K562 (cell line): ENCODE measurements around the gene HNRNPA3. TPM values are rescaled to one million over a fixed set of nuclear protein-coding genes. Genes with fewer than 3 reads are reported as not detected.

Source experiments
- ARID1B ChIP-seq: fragments of 450-650 bp; IDR thresholded peaks from 2 replicates; pipeline ENCODE4 v1.6.1; 2016; ENCODE audit warnings: antibody characterized with exemption, mild to moderate bottlenecking, inconsistent platforms
- BMI1 ChIP-seq: fragments of 150-350 bp; IDR thresholded peaks from 2 replicates; pipeline ENCODE4 v1.6.1; 2014; ENCODE audit warnings: low read length
- BRF2 ChIP-seq: IDR thresholded peaks from 3 replicates; pipeline ENCODE4 v1.6.1; 2011; ENCODE audit warnings: borderline replicate concordance, mild to moderate bottlenecking; ENCODE audit not compliant: insufficient read length, insufficient read depth
- ETS1 ChIP-seq: conservative IDR thresholded peaks from 2 replicates; pipeline ENCODE4 v1.6.1; 2011; ENCODE audit warnings: low read depth, mild to moderate bottlenecking, low read length; ENCODE audit not compliant: control insufficient read depth
- ETV1 ChIP-seq: fragments of 450-650 bp; conservative IDR thresholded peaks from 2 replicates; pipeline ENCODE4 v1.6.1; 2016; ENCODE audit warnings: missing genetic modification characterization, control low read depth, low read depth, missing compliant biosample characterization
- HDAC6 ChIP-seq: IDR thresholded peaks from 2 replicates; pipeline ENCODE4 v1.6.1; 2012; ENCODE audit warnings: low read depth, mild to moderate bottlenecking, control low read depth, inconsistent platforms, low read length, moderate library complexity
- HDGF ChIP-seq: fragments of 450-650 bp; IDR thresholded peaks from 2 replicates; pipeline ENCODE4 v1.6.1; 2016
- JUND ChIP-seq, 2 experiments: IDR thresholded peaks; 2 replicates in 1 of 2; 3 replicates in 1 of 2; pipeline ENCODE4 v1.6.1; 2011; ENCODE audit warnings: borderline replicate concordance in 2 of 2, low read depth in 2 of 2, low read length in 2 of 2, improper control_type of control experiment in 1 of 2, missing biosample characterization in 1 of 2, missing genetic modification characterization in 1 of 2, missing genetic modification reagents in 1 of 2
- MBD1 ChIP-seq: fragments of 250-450 bp; sonication (Bioruptor Pico); IDR thresholded peaks from 2 replicates; pipeline ENCODE4 v1.8.0; 2022; ENCODE audit warnings: inconsistent platforms
- MBD2 ChIP-seq: sonication (generic); IDR thresholded peaks from 2 replicates; pipeline ENCODE4 v1.6.1; 2016; ENCODE audit warnings: low read depth, borderline replicate concordance
- MXI1 ChIP-seq: IDR thresholded peaks from 2 replicates; pipeline ENCODE4 v1.6.1; 2011; ENCODE audit warnings: low read depth, mild to moderate bottlenecking, improper control_type of control experiment, low read length
- NCOR1 ChIP-seq: fragments of 450-650 bp; IDR thresholded peaks from 2 replicates; pipeline ENCODE4 v1.6.1; 2016; ENCODE audit warnings: mild to moderate bottlenecking, moderate library complexity
- NR0B1 ChIP-seq: fragments of 450-650 bp; IDR thresholded peaks from one replicate; pipeline ENCODE4 v1.6.1; 2018; ENCODE audit warnings: mild to moderate bottlenecking, moderate library complexity; ENCODE audit not compliant: partially characterized antibody
- TEAD4 ChIP-seq, 2 experiments: sonication (generic) in 1 of 2; formaldehyde crosslinking in 1 of 2; IDR thresholded peaks; 2 replicates each; pipeline versions ENCODE4 v1.6.1 to v1.8.0; 2012 to 2022; ENCODE audit warnings: borderline replicate concordance in 1 of 2, inconsistent platforms in 1 of 2, low read length in 1 of 2, mild to moderate bottlenecking in 1 of 2, missing genetic modification reagents in 1 of 2
- ZFPM2 ChIP-seq: fragments of 250-450 bp; sonication (Bioruptor Pico); IDR thresholded peaks from 2 replicates; pipeline ENCODE4 v1.5.1; 2022; ENCODE audit warnings: mild to moderate bottlenecking
- polyA plus RNA-seq, 8 experiments: library from polyadenylated mRNA; depleted of rRNA in 4 of 8; stranded (reverse) in 5 of 8; unstranded in 3 of 8; fragments of >200 nt; fragmentation: Nextera tagmentation in 2 of 8; fragmentation: Illumina TruSeq in 1 of 8; extraction: Ambion mirVana in 2 of 8; extraction: Trizol in 1 of 8; gene quantifications; 2 replicates each; pipeline versions ENCODE4 v1.2.1 to v1.2.3, GENCODE V29; 2011 to 2014; ENCODE audit warnings: inconsistent platforms in 1 of 8, missing spikeins in 1 of 8
- total RNA-seq, 7 experiments: library from RNA; depleted of rRNA in 6 of 7; stranded (reverse); fragments of >200 nt in 6 of 7; fragmentation: Illumina TruSeq in 2 of 7; extraction: Trizol in 2 of 7; gene quantifications; 2 replicates each; pipeline versions ENCODE4 v1.2.1 to v1.2.3, GENCODE V29; 2011 to 2021; ENCODE audit warnings: low replicate concordance in 1 of 7
- TF ChIP-seq, protein P1 (sequence below): fragments of 450-650 bp; IDR thresholded peaks from 2 replicates; pipeline ENCODE4 v1.6.1; 2017; ENCODE audit warnings: mild to moderate bottlenecking, moderate library complexity
- TF ChIP-seq, protein P2 (sequence below): fragments of 250-450 bp; sonication (Bioruptor Pico); IDR thresholded peaks from 2 replicates; pipeline ENCODE4 v1.4.0; 2020; ENCODE audit warnings: borderline replicate concordance

The HNRNPA3 gene
- total and polyA plus RNA-seq, 9 of the 15 experiments (the other 6 are each of a cell fraction or from before 2014, with no cell fraction given) = 72.8 to 428 (median 192) TPM

- no peak for TF ChIP-seq NR0B1
- TF ChIP-seq MBD1 (CRISPR knock-in tag) = 0 out of 2 replicates have a peak, but pooled peaks have one; percentile 36
- TF ChIP-seq, protein P1, sequence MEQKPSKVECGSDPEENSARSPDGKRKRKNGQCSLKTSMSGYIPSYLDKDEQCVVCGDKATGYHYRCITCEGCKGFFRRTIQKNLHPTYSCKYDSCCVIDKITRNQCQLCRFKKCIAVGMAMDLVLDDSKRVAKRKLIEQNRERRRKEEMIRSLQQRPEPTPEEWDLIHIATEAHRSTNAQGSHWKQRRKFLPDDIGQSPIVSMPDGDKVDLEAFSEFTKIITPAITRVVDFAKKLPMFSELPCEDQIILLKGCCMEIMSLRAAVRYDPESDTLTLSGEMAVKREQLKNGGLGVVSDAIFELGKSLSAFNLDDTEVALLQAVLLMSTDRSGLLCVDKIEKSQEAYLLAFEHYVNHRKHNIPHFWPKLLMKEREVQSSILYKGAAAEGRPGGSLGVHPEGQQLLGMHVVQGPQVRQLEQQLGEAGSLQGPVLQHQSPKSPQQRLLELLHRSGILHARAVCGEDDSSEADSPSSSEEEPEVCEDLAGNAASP = no peak
- TF ChIP-seq ETS1 = no peak
- TF ChIP-seq ARID1B = peak; percentile 93
- peak; percentile 95 for TF ChIP-seq JUND (IDR thresholded peaks at IDR 0.05; ENCODE audit: borderline replicate concordance, low read depth, low read length)
- peak; percentile 93; the same call in 2 of the 3 replicates for TF ChIP-seq JUND (tag; IDR thresholded peaks at IDR 0.05; ENCODE audit: borderline replicate concordance, low read depth, low read length)
- TF ChIP-seq HDAC6 = no peak
- no peak for TF ChIP-seq BRF2
- TF ChIP-seq ZFPM2 (CRISPR knock-in tag) = 0 out of 2 replicates have a peak, but pooled peaks have one; percentile 51
- no peak for TF ChIP-seq MXI1
- no peak for TF ChIP-seq BMI1
- peak; percentile 80 for TF ChIP-seq TEAD4 (IDR thresholded peaks at IDR 0.05; ENCODE audit: low read length)
- no peak for TF ChIP-seq TEAD4 (CRISPR knock-in tag; IDR thresholded peaks at IDR 0.05; ENCODE audit: borderline replicate concordance)
- no peak for TF ChIP-seq HDGF
- TF ChIP-seq ETV1 (tag) = peak; percentile 71
- TF ChIP-seq, protein P2, sequence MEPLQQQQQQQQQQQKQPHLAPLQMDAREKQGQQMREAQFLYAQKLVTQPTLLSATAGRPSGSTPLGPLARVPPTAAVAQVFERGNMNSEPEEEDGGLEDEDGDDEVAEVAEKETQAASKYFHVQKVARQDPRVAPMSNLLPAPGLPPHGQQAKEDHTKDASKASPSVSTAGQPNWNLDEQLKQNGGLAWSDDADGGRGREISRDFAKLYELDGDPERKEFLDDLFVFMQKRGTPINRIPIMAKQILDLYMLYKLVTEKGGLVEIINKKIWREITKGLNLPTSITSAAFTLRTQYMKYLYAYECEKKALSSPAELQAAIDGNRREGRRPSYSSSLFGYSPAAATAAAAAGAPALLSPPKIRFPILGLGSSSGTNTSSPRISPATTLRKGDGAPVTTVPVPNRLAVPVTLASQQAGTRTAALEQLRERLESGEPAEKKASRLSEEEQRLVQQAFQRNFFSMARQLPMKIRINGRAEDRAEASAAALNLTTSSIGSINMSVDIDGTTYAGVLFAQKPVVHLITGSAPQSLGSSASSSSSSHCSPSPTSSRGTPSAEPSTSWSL (CRISPR knock-in tag) = no peak
- TF ChIP-seq NCOR1 = peak; percentile 67
- peak; percentile 38; the same call in 1 of the 2 replicates for TF ChIP-seq MBD2
Observed at GRCh38 chr2:177242121-177242987, 29.8 kb downstream of the HNRNPA3 start (continued).
